Smooth muscle cell (in vitro differentiated cells): ENCODE results near the gene TCF7L2. TPM values are rescaled to one million over a fixed set of nuclear protein-coding genes. Genes with fewer than 3 reads are reported as not detected.

Experiments used
- DNase-seq: peaks from one replicate; lab custom pipeline; 2025; ENCODE audit not compliant: unreplicated experiment; lab: John Stamatoyannopoulos, UW
- H2AFZ ChIP-seq: fragments of 200-600 bp; sonication (generic); 2 replicates; pipeline ENCODE4 v1.6.0; 2016; ENCODE audit warnings: antibody characterized with exemption, low read depth, mild to moderate bottlenecking
- H3F3A ChIP-seq: fragments of 200-600 bp; sonication (generic); 2 replicates; pipeline ENCODE4 v1.6.0; 2017; ENCODE audit warnings: antibody characterized with exemption, low read depth
- H3K27ac ChIP-seq: fragments of 200-600 bp; sonication (generic); 2 replicates; pipeline ENCODE4 v1.5.1; 2016; ENCODE audit warnings: low read depth, mild to moderate bottlenecking
- H3K27me3 ChIP-seq: fragments of 200-600 bp; sonication (generic); 2 replicates; pipeline ENCODE4 v1.6.1; 2016; ENCODE audit warnings: low read depth, mild to moderate bottlenecking
- H3K36me3 ChIP-seq: fragments of 200-600 bp; sonication (generic); 2 replicates; pipeline ENCODE4 v1.5.1; 2016; ENCODE audit warnings: low read depth
- H3K4me1 ChIP-seq: fragments of 200-600 bp; sonication (generic); 2 replicates; pipeline ENCODE4 v1.5.1; 2016; ENCODE audit warnings: low read depth
- H3K4me2 ChIP-seq: fragments of 200-600 bp; sonication (generic); 2 replicates; pipeline ENCODE4 v1.6.0; 2016; ENCODE audit warnings: mild to moderate bottlenecking
- H3K4me3 ChIP-seq: fragments of 200-600 bp; sonication (generic); 2 replicates; pipeline ENCODE4 v1.5.1; 2016; ENCODE audit warnings: mild to moderate bottlenecking
- H3K79me2 ChIP-seq: fragments of 200-600 bp; sonication (generic); 2 replicates; pipeline ENCODE4 v1.6.0; 2016; ENCODE audit warnings: low read depth, mild to moderate bottlenecking
- H3K9ac ChIP-seq: fragments of 200-600 bp; sonication (generic); 2 replicates; pipeline ENCODE4 v1.6.0; 2016; ENCODE audit warnings: low read depth
- H3K9me3 ChIP-seq: fragments of 200-600 bp; sonication (generic); replicated peaks from 2 replicates; pipeline ENCODE4 v1.5.1; 2016; ENCODE audit warnings: low read depth
- H4K20me1 ChIP-seq: fragments of 200-600 bp; sonication (generic); 2 replicates; pipeline ENCODE4 v1.6.0; 2016; ENCODE audit warnings: low read depth
- WGBS: methylation state at CpG from one replicate; pipeline ENCODE4 v1.1.7; 2016; ENCODE audit warnings: low lambda C conversion rate; 5-methylcytosine and 5-hydroxymethylcytosine counted together
- polyA plus RNA-seq: library from polyadenylated mRNA; unstranded; fragments of >200 nt; fragmentation: Nextera tagmentation; extraction: Ambion mirVana; gene quantifications from 2 replicates; pipeline ENCODE4 v1.2.1, GENCODE V29; 2016
- total RNA-seq: library from RNA; depleted of rRNA; stranded (reverse); fragments of >200 nt; gene quantifications from 2 replicates; pipeline ENCODE4 v1.2.3, GENCODE V29; 2014
- TF ChIP-seq, protein P1 (sequence below): fragments of 200-600 bp; sonication (generic); IDR thresholded peaks from 2 replicates; pipeline ENCODE4 v1.5.1; 2017; ENCODE audit warnings: borderline replicate concordance, mild to moderate bottlenecking, antibody characterized with exemption; ENCODE audit not compliant: insufficient read depth, poor library complexity, severe bottlenecking

The TCF7L2 gene
- total and polyA plus RNA-seq, 2 experiments from 2014 or later: 14.6 to 17.7 TPM

DNA sequence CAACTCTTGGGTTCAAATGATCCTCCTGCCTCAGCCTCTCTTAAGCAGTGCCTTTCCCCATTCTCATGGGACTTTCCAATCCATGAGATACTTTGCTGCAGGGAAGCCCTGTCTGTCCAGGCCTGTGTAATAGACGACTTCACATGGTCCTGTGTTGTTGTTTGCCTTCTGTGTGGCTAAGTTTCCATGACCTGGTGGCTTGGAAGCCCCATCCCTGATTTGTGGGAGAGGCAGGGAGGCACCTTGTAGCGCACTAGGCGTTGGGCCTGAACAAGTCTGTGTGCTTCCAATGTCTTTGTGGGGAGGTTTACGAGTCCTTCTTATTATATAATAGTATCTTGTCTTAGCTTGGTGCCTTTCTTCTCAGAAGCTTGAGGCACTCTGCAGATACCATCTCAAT, 49.1 kb downstream of the TCF7L2 start:
- no peaks in the 10 kb centered on the region for H3K36me3 ChIP-seq
- peaks cover 100% of the 10 kb centered on the region for H4K20me1 ChIP-seq
- H3K9ac ChIP-seq: no peak overlapping the region
- peaks cover 98% of the 10 kb centered on the region for H3K79me2 ChIP-seq
- TF ChIP-seq, protein P1, sequence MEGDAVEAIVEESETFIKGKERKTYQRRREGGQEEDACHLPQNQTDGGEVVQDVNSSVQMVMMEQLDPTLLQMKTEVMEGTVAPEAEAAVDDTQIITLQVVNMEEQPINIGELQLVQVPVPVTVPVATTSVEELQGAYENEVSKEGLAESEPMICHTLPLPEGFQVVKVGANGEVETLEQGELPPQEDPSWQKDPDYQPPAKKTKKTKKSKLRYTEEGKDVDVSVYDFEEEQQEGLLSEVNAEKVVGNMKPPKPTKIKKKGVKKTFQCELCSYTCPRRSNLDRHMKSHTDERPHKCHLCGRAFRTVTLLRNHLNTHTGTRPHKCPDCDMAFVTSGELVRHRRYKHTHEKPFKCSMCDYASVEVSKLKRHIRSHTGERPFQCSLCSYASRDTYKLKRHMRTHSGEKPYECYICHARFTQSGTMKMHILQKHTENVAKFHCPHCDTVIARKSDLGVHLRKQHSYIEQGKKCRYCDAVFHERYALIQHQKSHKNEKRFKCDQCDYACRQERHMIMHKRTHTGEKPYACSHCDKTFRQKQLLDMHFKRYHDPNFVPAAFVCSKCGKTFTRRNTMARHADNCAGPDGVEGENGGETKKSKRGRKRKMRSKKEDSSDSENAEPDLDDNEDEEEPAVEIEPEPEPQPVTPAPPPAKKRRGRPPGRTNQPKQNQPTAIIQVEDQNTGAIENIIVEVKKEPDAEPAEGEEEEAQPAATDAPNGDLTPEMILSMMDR: no peak
- no peaks in the 10 kb centered on the region for H3K27me3 ChIP-seq
- 89% methylated on average over 4 of the region's 4 CpGs for WGBS
- no peak for DNase-seq
- H3F3A ChIP-seq: peaks cover 3% of the 10 kb centered on the region
- no peak overlapping the region for H2AFZ ChIP-seq
- no peak overlapping the region for H3K4me3 ChIP-seq
- H3K9me3 ChIP-seq: no peaks in the 10 kb centered on the region
- no peak overlapping the region for H3K27ac ChIP-seq
- H3K4me1 ChIP-seq: peaks cover 16% of the 10 kb centered on the region
- H3K4me2 ChIP-seq: no peak overlapping the region

DNA sequence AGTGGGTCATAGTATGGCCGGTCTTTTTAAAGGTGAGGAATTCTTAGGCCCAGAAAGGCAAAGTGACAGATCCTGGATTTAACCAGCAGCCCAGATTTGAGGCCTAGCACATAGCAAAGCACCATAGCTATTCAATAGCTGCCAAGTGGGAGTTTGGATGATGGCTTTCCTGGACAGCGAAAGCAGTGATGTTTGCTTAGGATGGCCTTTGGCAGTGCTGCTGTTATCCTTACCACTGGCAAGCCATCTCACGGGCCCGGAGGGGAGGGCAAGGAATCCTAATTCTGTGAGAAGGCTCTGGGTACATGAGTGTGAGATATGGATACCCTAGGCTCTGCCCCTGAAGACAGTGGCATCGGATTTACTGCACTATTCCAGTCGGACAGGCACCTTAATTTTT, 50.4 kb downstream of the TCF7L2 start:
- peaks cover 98% of the 10 kb centered on the region for H3K79me2 ChIP-seq
- TF ChIP-seq, protein P1: no peak
- H3K9me3 ChIP-seq: no peaks in the 10 kb centered on the region
- no peak overlapping the region for H2AFZ ChIP-seq
- H3K27me3 ChIP-seq: no peaks in the 10 kb centered on the region
- no peaks in the 10 kb centered on the region for H3K36me3 ChIP-seq
- peaks cover 16% of the 10 kb centered on the region for H3K4me1 ChIP-seq
- peaks cover 100% of the 10 kb centered on the region for H4K20me1 ChIP-seq
- no peak for DNase-seq
- H3K4me2 ChIP-seq: no peak overlapping the region
- H3K9ac ChIP-seq: no peak overlapping the region
- peaks cover 3% of the 10 kb centered on the region for H3F3A ChIP-seq
- WGBS: 89% methylated on average over 6 of the region's 6 CpGs
- no peak overlapping the region for H3K4me3 ChIP-seq
- no peak overlapping the region for H3K27ac ChIP-seq

DNA sequence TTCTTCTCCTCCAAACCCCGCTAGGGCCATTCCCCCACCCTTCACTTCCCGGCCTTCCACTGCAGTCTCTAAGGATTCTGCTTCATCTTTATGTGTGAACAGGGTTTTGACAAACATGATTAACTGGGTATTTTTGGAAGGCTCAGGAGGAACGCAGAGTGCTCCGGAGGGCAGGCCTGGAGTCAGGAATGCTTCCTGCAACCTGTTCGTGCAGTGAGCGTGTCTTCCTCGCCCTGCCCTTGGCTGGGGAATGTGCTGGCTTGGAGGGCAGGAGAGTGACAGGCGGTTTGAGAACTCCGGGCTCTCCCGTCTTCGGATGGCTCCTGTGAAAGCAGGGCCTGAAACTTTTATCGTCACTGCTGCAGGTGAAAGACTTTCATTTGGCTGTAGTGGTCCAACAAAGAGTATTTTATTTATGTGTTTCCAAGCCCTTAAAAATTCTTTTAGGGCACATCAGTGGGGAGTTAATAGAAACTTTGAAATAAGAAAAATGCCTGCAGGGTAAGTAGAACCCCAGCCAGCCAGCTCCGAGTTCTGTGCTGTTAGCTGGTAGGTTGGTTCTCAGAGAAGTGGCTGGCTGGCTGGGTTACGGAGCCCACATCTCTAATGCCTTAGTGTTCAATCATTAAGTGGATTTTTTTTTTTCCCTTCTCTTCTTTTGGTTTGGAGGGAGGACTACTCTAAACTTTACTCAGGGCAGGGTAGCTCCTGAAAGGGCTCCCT, 51.0 kb downstream of the TCF7L2 start:
- TF ChIP-seq, protein P1: peak; percentile 23
- H3K27ac ChIP-seq: peak overlapping the region; percentile 49
- H4K20me1 ChIP-seq: peaks cover 100% of the 10 kb centered on the region
- H3K4me3 ChIP-seq: no peak overlapping the region
- whole genome bisulfite sequencing: 66% methylated on average over 14 of the region's 14 CpGs
- no peaks in the 10 kb centered on the region for H3K27me3 ChIP-seq
- no peak overlapping the region for H3K9ac ChIP-seq
- DNase-seq: no peak
- no peaks in the 10 kb centered on the region for H3K9me3 ChIP-seq
- H3K4me2 ChIP-seq: peak overlapping the region; percentile 35
- no peak overlapping the region for H2AFZ ChIP-seq
- H3F3A ChIP-seq: peaks cover 3% of the 10 kb centered on the region
- H3K36me3 ChIP-seq: no peaks in the 10 kb centered on the region
- H3K79me2 ChIP-seq: peaks cover 92% of the 10 kb centered on the region
- peaks cover 16% of the 10 kb centered on the region for H3K4me1 ChIP-seq
